ENCODE results near the gene ANKRD13A.
"Not testable (repeated sequence)": the region's sequence is repeated elsewhere in the genome, so short reads cannot be mapped to it uniquely, and the experiment has no call there.

Gene ANKRD13A

DNA sequence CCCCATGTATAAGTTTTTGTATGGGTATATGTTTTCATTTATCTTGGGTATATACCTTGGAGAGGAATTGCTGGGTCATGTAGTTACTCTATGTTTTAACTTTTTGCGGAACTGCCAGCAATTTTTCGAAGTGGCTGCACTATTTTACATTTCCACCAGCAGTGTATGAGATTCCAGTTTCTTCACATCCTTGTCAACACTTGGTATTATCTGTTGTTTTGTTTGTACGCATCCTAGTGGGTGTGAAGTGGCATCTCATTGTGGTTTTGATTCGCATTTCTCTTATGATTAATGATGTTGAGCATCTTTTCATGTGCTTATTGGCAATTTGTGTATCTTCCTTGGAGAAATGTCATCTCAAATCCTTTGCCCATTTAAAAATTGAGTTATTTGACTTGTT, 6.9 kb downstream of the ANKRD13A start:
- peaks cover 70 to 73% of the 10 kb centered on the region in 2 experiments for H3K4me1 ChIP-seq (ENCODE audit: control insufficient read depth in 1 of 2, insufficient read depth in 1 of 2, low read depth in 1 of 2, low read length in 1 of 2)
- TF ChIP-seq, protein P1, sequence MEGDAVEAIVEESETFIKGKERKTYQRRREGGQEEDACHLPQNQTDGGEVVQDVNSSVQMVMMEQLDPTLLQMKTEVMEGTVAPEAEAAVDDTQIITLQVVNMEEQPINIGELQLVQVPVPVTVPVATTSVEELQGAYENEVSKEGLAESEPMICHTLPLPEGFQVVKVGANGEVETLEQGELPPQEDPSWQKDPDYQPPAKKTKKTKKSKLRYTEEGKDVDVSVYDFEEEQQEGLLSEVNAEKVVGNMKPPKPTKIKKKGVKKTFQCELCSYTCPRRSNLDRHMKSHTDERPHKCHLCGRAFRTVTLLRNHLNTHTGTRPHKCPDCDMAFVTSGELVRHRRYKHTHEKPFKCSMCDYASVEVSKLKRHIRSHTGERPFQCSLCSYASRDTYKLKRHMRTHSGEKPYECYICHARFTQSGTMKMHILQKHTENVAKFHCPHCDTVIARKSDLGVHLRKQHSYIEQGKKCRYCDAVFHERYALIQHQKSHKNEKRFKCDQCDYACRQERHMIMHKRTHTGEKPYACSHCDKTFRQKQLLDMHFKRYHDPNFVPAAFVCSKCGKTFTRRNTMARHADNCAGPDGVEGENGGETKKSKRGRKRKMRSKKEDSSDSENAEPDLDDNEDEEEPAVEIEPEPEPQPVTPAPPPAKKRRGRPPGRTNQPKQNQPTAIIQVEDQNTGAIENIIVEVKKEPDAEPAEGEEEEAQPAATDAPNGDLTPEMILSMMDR (IDR thresholded peaks at IDR 0.05), result no peak
- peak overlapping the region; percentile 94 for H3K27ac ChIP-seq
- H3K9me3 ChIP-seq, result no peaks in the 10 kb centered on the region
- no peaks in the 10 kb centered on the region for H3K27me3 ChIP-seq
- H3K36me3 ChIP-seq, result peaks cover 16% of the 10 kb centered on the region
- H3K4me3 ChIP-seq (ENCODE audit: low read depth in 1 of 2, low read length in 1 of 2), result no peak overlapping the region

DNA sequence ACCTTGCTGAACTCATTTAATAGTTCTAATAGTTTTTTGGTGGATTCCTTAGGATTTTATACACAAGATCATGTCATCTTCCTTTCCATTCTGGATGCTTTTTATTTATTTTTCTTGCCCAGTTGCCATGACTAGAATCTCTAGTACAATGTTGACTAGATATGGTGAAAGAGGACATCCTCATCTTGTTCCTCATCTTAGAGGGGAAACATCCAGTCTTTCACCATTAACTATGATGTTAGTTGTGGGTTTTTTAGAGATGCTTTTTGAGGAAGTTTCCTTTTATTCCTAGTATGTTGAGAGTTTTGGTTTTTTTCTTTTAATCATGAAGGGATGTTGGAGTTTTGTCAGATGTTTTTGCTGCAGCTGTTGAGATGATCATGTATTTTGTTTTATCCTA, 8.7 kb downstream of the ANKRD13A start:
- TF ChIP-seq, protein P1 (IDR thresholded peaks at IDR 0.05), result no peak
- no peaks in the 10 kb centered on the region for H3K27me3 ChIP-seq
- H3K9me3 ChIP-seq, result no peaks in the 10 kb centered on the region
- H3K4me3 ChIP-seq (ENCODE audit: low read depth in 1 of 2, low read length in 1 of 2), result peak overlapping the region in 1 of 2 experiments; percentile 41
- H3K4me1 ChIP-seq (ENCODE audit: control insufficient read depth in 1 of 2, insufficient read depth in 1 of 2, low read depth in 1 of 2, low read length in 1 of 2), result peaks cover 70 to 73% of the 10 kb centered on the region in 2 experiments
- H3K36me3 ChIP-seq, result peaks cover 20% of the 10 kb centered on the region
- H3K27ac ChIP-seq, result peak overlapping the region; percentile 94

DNA sequence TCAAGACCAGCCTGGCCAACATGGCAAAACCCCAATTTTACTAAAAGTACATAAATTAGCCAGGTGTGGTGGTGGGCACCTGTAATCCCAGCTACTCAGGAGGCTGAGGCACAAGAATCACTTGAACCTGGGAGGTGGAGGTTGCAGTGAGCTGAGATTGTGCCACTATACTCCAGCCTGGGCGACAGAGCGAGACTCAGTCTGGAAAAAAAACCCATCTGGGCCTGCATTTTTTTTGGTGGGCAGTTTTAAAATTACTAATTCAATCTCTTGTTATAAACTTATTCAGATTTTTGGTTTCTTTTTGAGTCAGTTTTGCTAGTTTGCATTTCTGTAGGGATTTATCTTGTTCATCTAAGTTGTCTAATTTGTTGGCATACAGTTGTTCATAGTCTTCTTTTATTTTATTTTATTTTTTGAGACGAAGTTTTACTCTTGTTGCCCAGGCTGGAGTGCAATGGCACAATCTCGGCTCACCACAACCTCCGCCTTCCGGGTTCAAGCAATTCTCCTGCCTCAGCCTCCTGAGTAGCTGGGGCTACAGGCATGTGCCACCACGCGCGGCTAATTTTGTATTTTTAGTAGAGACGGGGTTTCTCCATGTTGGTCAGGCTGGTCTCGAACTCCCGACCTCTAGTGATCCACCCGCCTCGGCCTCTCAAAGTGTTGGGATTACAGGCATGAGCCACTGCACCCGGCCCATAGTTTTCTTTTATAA, 9.6 kb downstream of the ANKRD13A start:
- Histone ChIP-seq H3K27ac (peak overlapping the region; percentile 94), H3K36me3 (peaks cover 20% of the 10 kb centered on the region), H3K4me3 (ENCODE audit: low read depth in 1 of 2, low read length in 1 of 2) (peak overlapping the region in 1 of 2 experiments; percentile 36), H3K4me1 (ENCODE audit: control insufficient read depth in 1 of 2, insufficient read depth in 1 of 2, low read depth in 1 of 2, low read length in 1 of 2) (peaks cover 67 to 72% of the 10 kb centered on the region in 2 experiments)
- not testable (repeated sequence) for H3K9me3 ChIP-seq, H3K27me3 ChIP-seq

DNA sequence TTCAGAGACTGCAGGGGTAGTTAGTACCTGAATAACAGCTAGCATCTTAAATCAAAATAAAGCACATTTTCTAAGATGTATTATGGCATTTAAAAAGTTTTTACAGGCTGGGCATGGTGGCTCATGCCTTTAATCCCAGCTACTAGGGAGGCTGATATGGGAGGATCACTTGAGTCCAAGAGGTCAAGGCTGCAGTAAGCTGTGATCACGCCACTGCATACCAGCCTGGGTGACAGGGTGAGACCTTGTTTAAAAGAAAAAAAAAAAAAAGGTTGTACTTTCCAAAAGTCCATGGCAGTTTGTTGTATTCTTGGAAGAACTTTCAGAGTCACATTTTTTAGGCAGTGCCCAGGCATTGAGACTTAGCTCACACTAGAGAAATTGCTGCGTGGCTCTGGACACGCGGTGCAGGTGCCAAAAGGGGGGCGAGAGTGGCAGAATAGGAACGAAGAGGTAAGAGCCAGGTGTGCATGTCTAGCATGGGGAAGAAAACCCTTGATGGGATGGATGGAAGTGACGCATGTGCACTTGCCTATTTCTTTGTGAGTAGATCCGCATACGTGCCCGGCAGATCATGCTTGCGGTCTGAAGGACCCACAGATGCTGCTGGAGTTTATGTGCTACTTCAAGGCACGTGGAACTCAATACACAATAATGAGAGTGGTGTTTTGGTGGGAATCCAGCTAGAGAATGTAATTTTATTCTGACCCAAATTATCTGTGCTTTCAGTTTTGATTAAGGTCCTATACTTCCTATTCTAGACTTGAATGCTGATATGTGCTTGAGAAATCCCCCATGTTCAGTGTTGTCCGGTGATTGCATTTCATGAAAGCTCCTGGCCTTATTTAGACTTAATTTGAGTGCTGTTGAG, 11.9 kb downstream of the ANKRD13A start:
- Histone ChIP-seq H3K36me3 (peaks cover 43% of the 10 kb centered on the region), H3K9me3 (no peaks in the 10 kb centered on the region), H3K4me1 (ENCODE audit: control insufficient read depth in 1 of 2, insufficient read depth in 1 of 2, low read depth in 1 of 2, low read length in 1 of 2) (peaks cover 80 to 82% of the 10 kb centered on the region in 2 experiments), H3K4me3 (ENCODE audit: low read depth in 1 of 2, low read length in 1 of 2) (peak overlapping the region in 1 of 2 experiments; percentile 38), H3K27ac (peak overlapping the region; percentile 94), H3K27me3 (no peaks in the 10 kb centered on the region)
- TF ChIP-seq, protein P1 (IDR thresholded peaks at IDR 0.05), result no peak

DNA sequence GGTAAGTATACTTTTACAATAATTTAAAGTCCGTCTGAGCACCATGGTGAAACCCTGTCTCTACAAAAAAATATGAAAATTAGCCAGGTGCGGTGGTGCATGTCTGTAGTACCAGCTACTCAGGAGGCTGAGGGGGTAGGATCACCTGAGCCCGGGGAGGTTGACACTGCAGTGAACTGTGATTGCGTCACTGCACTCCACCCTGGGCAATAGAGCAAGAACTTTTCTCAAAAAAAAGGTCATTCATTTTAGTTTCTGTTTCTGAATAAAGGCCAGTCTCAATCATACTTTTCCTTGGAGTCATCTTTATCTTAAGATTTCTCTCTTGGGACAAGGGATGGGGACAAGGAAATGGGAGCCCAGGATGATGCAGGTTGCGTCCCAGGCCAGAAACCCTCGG, 12.9 kb downstream of the ANKRD13A start:
- Histone ChIP-seq H3K4me3 (ENCODE audit: low read depth in 1 of 2, low read length in 1 of 2) (peak overlapping the region; percentile 6 to 38), H3K27me3 (no peaks in the 10 kb centered on the region), H3K4me1 (ENCODE audit: control insufficient read depth in 1 of 2, insufficient read depth in 1 of 2, low read depth in 1 of 2, low read length in 1 of 2) (peaks cover 73 to 75% of the 10 kb centered on the region in 2 experiments), H3K9me3 (no peaks in the 10 kb centered on the region), H3K27ac (peak overlapping the region; percentile 94), H3K36me3 (peaks cover 53% of the 10 kb centered on the region)
- TF ChIP-seq, protein P1 (IDR thresholded peaks at IDR 0.05), result no peak
